Mucosa of rectum (tissue), 2 donors: ENCODE data around the gene TDRD7.

Source experiments
- H3K27ac ChIP-seq, 2 donors: one replicate each; pipeline ENCODE4 v1.7.0; 2013; ENCODE audit warnings: inconsistent platforms in 2 of 2, low read depth in 2 of 2, low read length in 2 of 2
- H3K27me3 ChIP-seq, 2 donors: one replicate each; pipeline ENCODE4 v1.7.0; 2013; ENCODE audit warnings: low read length in 2 of 2; ENCODE audit not compliant: control insufficient read depth in 2 of 2, insufficient read depth in 2 of 2
- H3K36me3 ChIP-seq, 2 donors: one replicate each; pipeline ENCODE4 v1.7.0; 2013; ENCODE audit warnings: low read length in 2 of 2; ENCODE audit not compliant: control insufficient read depth in 2 of 2, insufficient read depth in 2 of 2
- H3K4me1 ChIP-seq, 2 donors: one replicate each; pipeline ENCODE4 v1.7.0; 2013; ENCODE audit warnings: low read length in 2 of 2, mild to moderate bottlenecking in 1 of 2; ENCODE audit not compliant: control insufficient read depth in 2 of 2, insufficient read depth in 2 of 2
- H3K4me3 ChIP-seq, 2 donors: one replicate each; pipeline ENCODE4 v1.7.0; 2013; ENCODE audit warnings: low read length in 2 of 2
- H3K9ac ChIP-seq, 2 donors: one replicate each; pipeline ENCODE4 v1.7.0; 2013; ENCODE audit warnings: low read length in 2 of 2, low read depth in 1 of 2, mild to moderate bottlenecking in 1 of 2
- H3K9me3 ChIP-seq, 2 donors: one replicate each; pipeline ENCODE4 v1.7.0; 2013; ENCODE audit warnings: low read length in 2 of 2; ENCODE audit not compliant: control insufficient read depth in 2 of 2
- donor health status: healthy.
- donor health status: Normal muscosa, but diverticular disease.

TDRD7 gene

DNA sequence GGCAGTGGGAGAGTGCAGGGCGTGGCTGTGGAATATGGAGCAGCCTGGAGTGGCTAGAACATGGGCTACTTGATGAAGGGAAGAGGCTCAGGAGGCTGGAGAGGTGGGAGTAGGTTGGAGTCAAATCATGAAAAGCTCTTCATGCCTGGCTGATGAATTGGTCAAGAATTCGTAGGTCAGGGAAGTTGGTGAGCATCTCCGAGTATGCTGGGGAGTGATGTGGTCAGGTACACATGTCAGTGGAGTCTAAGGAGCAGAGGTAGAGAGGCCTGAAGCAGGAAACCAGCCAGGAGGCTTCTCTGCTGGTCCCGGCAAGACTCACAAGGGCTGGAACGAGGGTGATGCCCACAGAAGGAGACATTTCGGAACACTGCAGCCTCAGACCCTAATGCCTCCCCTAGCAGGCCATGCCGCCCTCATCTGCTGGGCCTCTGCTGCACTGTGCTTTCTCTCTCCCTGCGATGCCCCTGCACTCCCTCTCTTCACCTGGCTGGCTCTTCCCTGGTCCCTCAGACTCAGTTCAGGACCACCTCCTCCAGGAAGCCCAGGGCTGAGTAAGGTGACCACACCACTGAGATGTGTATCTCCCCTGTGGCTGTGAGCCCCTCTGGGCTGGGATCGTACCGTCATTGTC is 123.2 kb downstream of the TDRD7 start:
- no peak overlapping the region for H3K4me3 ChIP-seq
- H3K4me1 ChIP-seq: peaks cover 0 to 3% of the 10 kb centered on the region in 2 donors
- no peak overlapping the region for H3K27ac ChIP-seq
- no peak overlapping the region for H3K9ac ChIP-seq
- H3K36me3 ChIP-seq: no peaks in the 10 kb centered on the region
- no peaks in the 10 kb centered on the region for H3K9me3 ChIP-seq
- no peaks in the 10 kb centered on the region for H3K27me3 ChIP-seq

DNA sequence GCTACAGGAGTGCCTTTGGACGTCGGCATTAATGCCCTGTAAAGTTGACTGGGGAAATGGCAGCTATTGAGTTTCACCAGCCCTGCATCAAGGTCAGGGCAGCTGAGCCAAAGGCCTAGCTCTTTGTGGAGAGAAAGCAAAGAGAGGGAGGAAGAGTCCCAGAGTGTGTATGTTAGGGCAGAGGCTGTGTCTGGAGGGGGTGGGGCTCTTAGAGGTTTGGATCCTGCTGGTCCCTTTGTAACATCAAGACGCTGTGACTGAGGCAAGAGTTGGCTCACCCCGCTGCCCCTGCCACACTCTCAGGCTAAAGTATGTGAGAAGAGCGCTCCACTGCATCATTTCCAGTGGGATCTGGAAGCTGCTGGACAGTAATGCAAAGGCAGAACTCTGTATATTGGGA is 123.9 kb downstream of the TDRD7 start:
- H3K4me3 ChIP-seq: no peak overlapping the region
- H3K27me3 ChIP-seq: no peaks in the 10 kb centered on the region
- peaks cover 0 to 3% of the 10 kb centered on the region in 2 donors for H3K4me1 ChIP-seq
- no peaks in the 10 kb centered on the region for H3K9me3 ChIP-seq
- no peak overlapping the region for H3K27ac ChIP-seq
- H3K36me3 ChIP-seq: no peaks in the 10 kb centered on the region
- no peak overlapping the region for H3K9ac ChIP-seq

DNA sequence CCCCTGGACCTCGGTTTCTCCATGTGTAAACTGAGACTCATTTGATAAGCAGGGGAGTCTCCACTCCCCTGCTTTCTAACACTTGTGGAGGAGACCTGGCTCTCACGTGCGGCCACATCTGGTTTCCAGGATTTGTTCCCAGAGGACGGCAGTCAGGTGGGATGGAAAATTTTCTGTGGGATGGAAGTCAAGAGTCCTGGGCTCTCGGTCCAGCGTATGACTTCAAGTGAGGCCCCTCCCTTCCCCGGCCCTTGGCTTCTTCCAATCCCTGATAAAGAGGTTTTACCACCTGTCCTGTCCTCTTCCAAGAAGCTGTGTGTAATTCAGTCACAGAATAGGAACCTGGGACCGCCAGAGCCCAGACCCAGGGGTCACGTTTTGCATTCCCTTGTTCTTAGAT is 124.6 kb downstream of the TDRD7 start:
- Histone ChIP-seq H3K4me1 (peaks cover 0 to 3% of the 10 kb centered on the region in 2 donors), H3K9ac (no peak overlapping the region)

DNA sequence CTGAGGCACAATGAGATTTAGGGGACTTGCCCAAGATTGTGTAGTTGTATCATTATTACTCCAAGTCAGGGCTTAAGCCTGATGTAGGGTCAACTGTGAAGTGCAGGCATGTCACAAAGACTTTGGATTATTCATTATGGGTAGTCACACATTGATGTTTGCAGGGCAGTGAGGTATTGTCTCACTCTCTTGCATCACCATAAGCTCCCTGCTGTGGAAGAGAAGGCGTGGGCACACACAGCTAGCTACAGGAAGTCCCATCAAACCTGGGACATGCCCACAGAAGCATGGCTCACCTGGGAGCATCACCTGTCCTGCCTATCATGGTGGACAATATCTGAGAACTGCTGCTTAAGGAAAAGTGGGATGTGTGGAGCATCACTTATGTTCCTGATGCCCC is 131.7 kb downstream of the TDRD7 start:
- Histone ChIP-seq H3K9me3 (no peaks in the 10 kb centered on the region), H3K36me3 (no peaks in the 10 kb centered on the region), H3K27me3 (no peaks in the 10 kb centered on the region), H3K4me1 (no peaks in the 10 kb centered on the region), H3K9ac (no peak overlapping the region), H3K4me3 (no peak overlapping the region), H3K27ac (no peak overlapping the region)

More for the DNA sequence above, 124.6 kb downstream of the TDRD7 start:
- Histone ChIP-seq H3K9me3 (no peaks in the 10 kb centered on the region), H3K27me3 (no peaks in the 10 kb centered on the region), H3K36me3 (no peaks in the 10 kb centered on the region), H3K27ac (no peak overlapping the region), H3K4me3 (no peak overlapping the region)

DNA sequence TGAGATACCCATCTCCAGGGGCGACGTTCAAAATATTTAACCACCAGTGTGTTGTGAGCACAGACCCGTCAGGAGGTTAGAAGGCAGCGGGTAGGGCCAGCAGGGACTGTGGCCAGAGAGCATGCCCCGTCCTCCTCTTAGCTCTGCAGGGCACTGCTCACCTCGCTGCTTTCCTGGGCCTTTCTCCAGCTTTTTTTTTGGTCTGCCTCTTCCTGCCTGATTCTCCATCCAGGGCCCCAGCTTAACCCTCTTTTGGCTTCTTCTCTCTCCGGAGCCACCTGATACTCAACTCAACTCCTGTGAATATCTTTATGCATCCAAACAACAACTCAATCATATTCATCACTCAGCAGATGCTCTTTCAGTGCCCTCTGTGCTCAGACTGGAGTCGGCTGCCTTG is 133.6 kb downstream of the TDRD7 start:
- Histone ChIP-seq H3K4me1 (no peaks in the 10 kb centered on the region), H3K9ac (no peak overlapping the region), H3K27me3 (no peaks in the 10 kb centered on the region), H3K36me3 (no peaks in the 10 kb centered on the region), H3K27ac (no peak overlapping the region), H3K9me3 (no peaks in the 10 kb centered on the region), H3K4me3 (no peak overlapping the region)
